Measurements from ENCODE around the gene TSPYL6.

DNA sequence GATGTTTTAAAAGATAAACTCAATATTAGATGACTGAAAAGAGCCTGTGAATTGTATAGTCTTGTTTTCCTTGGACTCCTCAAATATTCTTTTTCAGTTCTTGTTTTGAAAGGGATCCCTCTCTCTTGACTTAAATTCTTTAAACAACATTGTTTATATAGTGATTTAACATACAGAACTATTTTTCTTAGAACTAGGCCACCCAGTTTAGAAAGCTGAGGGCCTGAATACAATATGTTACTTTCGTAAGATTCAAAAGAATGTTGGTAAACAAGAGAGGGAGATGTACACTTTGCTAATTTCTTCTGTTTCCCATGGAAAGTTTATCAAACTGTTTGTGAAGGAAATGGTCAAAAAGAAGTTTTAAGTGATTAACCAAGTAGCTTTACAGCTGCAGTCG lies 5.5 kb upstream of the TSPYL6 start:
- TF ChIP-seq, protein P1, sequence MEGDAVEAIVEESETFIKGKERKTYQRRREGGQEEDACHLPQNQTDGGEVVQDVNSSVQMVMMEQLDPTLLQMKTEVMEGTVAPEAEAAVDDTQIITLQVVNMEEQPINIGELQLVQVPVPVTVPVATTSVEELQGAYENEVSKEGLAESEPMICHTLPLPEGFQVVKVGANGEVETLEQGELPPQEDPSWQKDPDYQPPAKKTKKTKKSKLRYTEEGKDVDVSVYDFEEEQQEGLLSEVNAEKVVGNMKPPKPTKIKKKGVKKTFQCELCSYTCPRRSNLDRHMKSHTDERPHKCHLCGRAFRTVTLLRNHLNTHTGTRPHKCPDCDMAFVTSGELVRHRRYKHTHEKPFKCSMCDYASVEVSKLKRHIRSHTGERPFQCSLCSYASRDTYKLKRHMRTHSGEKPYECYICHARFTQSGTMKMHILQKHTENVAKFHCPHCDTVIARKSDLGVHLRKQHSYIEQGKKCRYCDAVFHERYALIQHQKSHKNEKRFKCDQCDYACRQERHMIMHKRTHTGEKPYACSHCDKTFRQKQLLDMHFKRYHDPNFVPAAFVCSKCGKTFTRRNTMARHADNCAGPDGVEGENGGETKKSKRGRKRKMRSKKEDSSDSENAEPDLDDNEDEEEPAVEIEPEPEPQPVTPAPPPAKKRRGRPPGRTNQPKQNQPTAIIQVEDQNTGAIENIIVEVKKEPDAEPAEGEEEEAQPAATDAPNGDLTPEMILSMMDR (IDR thresholded peaks at IDR 0.05): no peak
- TF ChIP-seq POLR2A (IDR thresholded peaks at IDR 0.05): no peak
